RWPE2 (cell line): ENCODE measurements around the gene CACNA1S.
A peak's percentile ranks its signal among the peaks of the same experiment; 100 is the strongest.

Experiments used
- ATAC-seq: fragments of 200-7000 bp; cut with Tn5 transposase; 3 replicates; pipeline ENCODE4 v1.9.1; 2021; ENCODE audit warnings: low read depth
- DNase-seq: peaks from one replicate; pipeline ENCODE4 v3.0.0-alpha.2; 2020; ENCODE audit warnings: low spot score
- H3K27ac ChIP-seq: fragments of 450-650 bp; 2 replicates; pipeline ENCODE4 v1.5.1; 2017; ENCODE audit warnings: mild to moderate bottlenecking; ENCODE audit not compliant: poor library complexity, severe bottlenecking
- H3K27me3 ChIP-seq: fragments of 250-450 bp; sonication (Bioruptor Pico); 2 replicates; pipeline ENCODE4 v1.5.1; 2021; ENCODE audit warnings: mild to moderate bottlenecking, moderate library complexity; ENCODE audit not compliant: insufficient read depth, poor library complexity, severe bottlenecking
- H3K36me3 ChIP-seq: fragments of 250-450 bp; sonication (Bioruptor Pico); 2 replicates; pipeline ENCODE4 v1.5.1; 2020; ENCODE audit warnings: low read depth, mild to moderate bottlenecking, moderate library complexity
- H3K4me1 ChIP-seq: fragments of 250-450 bp; sonication (Bioruptor Pico); 2 replicates; pipeline ENCODE4 v1.5.1; 2021; ENCODE audit warnings: mild to moderate bottlenecking, moderate library complexity; ENCODE audit not compliant: insufficient read depth, poor library complexity, severe bottlenecking
- H3K4me3 ChIP-seq: fragments of 250-450 bp; sonication (Bioruptor Pico); 2 replicates; pipeline ENCODE4 v1.5.1; 2021; ENCODE audit warnings: mild to moderate bottlenecking, moderate library complexity; ENCODE audit not compliant: severe bottlenecking
- H3K9me3 ChIP-seq: fragments of 250-450 bp; sonication (Bioruptor Pico); 2 replicates; pipeline ENCODE4 v1.5.1; 2021; ENCODE audit warnings: mild to moderate bottlenecking, moderate library complexity; ENCODE audit not compliant: severe bottlenecking
- CTCF ChIP-seq: fragments of 450-650 bp; IDR thresholded peaks from one replicate; pipeline ENCODE4 v1.5.1; 2017; ENCODE audit warnings: mild to moderate bottlenecking, moderate library complexity; ENCODE audit not compliant: poor library complexity, severe bottlenecking

The CACNA1S gene

GRCh38 chr1:201154389-201155165 lies 42.4 kb upstream of the CACNA1S start, which contains the start of gene TMEM9:
TSS of gene TMEM9 (minus strand) at chr1:201154474. CDS start at chr1:201153923, 551 bp downstream.
- Histone ChIP-seq H3K36me3 (peaks cover 28% of the 10 kb centered on the region), H3K4me3 (peak within 1 kb of the TSS; percentile 58), H3K27me3 (no peaks in the 10 kb centered on the region), H3K27ac (peak within 1 kb of the TSS; percentile 24), H3K4me1 (no peaks in the 10 kb centered on the region), H3K9me3 (no peaks in the 10 kb centered on the region)
- TF ChIP-seq CTCF = no peak
- ATAC-seq (peak; percentile 89), DNase-seq (peak; percentile 91)

- Histone ChIP-seq H3K27ac (peak overlapping the region; percentile 24), H3K9me3 (no peaks in the 10 kb centered on the region), H3K36me3 (peaks cover 36% of the 10 kb centered on the region), H3K4me3 (peak overlapping the region; percentile 58), H3K27me3 (no peaks in the 10 kb centered on the region), H3K4me1 (no peaks in the 10 kb centered on the region)
- no peak for DNase-seq
- ATAC-seq = peak; percentile 85
- no peak for TF ChIP-seq CTCF
Measured at GRCh38 chr1:201153474-201154388, 41.5 kb upstream of the CACNA1S start.

- H3K4me1 ChIP-seq = no peaks in the 10 kb centered on the region
- H3K4me3 ChIP-seq = no peak overlapping the region
- no peaks in the 10 kb centered on the region for H3K9me3 ChIP-seq
- TF ChIP-seq CTCF = peak; percentile 66
- H3K36me3 ChIP-seq = peaks cover 72% of the 10 kb centered on the region
- no peaks in the 10 kb centered on the region for H3K27me3 ChIP-seq
- ATAC-seq = peak; percentile 46; the same call in 2 of the 3 replicates
- no peak overlapping the region for H3K27ac ChIP-seq
- DNase-seq = no peak
Measured at GRCh38 chr1:201149400-201149799, 37.2 kb upstream of the CACNA1S start.

- TF ChIP-seq CTCF = no peak
- Histone ChIP-seq H3K4me1 (no peaks in the 10 kb centered on the region), H3K9me3 (no peaks in the 10 kb centered on the region), H3K4me3 (no peak overlapping the region), H3K27ac (no peak overlapping the region), H3K36me3 (peaks cover 84% of the 10 kb centered on the region), H3K27me3 (no peaks in the 10 kb centered on the region)
- DNase-seq (no peak), ATAC-seq (no peak)
Measured at GRCh38 chr1:201147396-201148015, 35.3 kb upstream of the CACNA1S start.
